Measurements from ENCODE around the gene TNIP2. TPM values are rescaled to one million over a fixed set of nuclear protein-coding genes. Genes with fewer than 3 reads are reported as not detected.

TNIP2 gene
- total RNA-seq, 1 donor from 2014 or later, result 76.8 TPM

GRCh38 chr4:2768921-2769336, 12.8 kb upstream of the TNIP2 start:
- Histone ChIP-seq H3K4me3 (ENCODE audit: low read depth, low read length) (no peak overlapping the region), H3K27me3 (ENCODE audit: control insufficient read depth, insufficient read depth, low read length) (peaks cover 2% of the 10 kb centered on the region), H3K36me3 (ENCODE audit: control insufficient read depth, insufficient read depth, low read length) (no peaks in the 10 kb centered on the region)
- DNase-seq (ENCODE audit: low read depth), result no peak
- TF ChIP-seq CTCF (IDR thresholded peaks at IDR 0.05; ENCODE audit: insufficient read depth, low read length, poor library complexity, severe bottlenecking), result no peak

- H3K36me3 ChIP-seq (ENCODE audit: control insufficient read depth, insufficient read depth, low read length), result no peaks in the 10 kb centered on the region
- no peak for DNase-seq (ENCODE audit: low read depth)
- peaks cover 2% of the 10 kb centered on the region for H3K27me3 ChIP-seq (ENCODE audit: control insufficient read depth, insufficient read depth, low read length)
- TF ChIP-seq CTCF (IDR thresholded peaks at IDR 0.05; ENCODE audit: insufficient read depth, low read length, poor library complexity, severe bottlenecking), result no peak
- no peak overlapping the region for H3K4me3 ChIP-seq (ENCODE audit: low read depth, low read length)
These were observed 12.0 kb upstream of the TNIP2 start for GRCh38 chr4:2768124-2768523.

GRCh38 chr4:2767705-2768074, 11.6 kb upstream of the TNIP2 start:
- H3K4me3 ChIP-seq (ENCODE audit: low read depth, low read length), result no peak overlapping the region

GRCh38 chr4:2767046-2767704, 11.0 kb upstream of the TNIP2 start:
- no peak for DNase-seq (ENCODE audit: low read depth)
- TF ChIP-seq CTCF (IDR thresholded peaks at IDR 0.05; ENCODE audit: insufficient read depth, low read length, poor library complexity, severe bottlenecking), result no peak
- H3K36me3 ChIP-seq (ENCODE audit: control insufficient read depth, insufficient read depth, low read length), result no peaks in the 10 kb centered on the region
- H3K27me3 ChIP-seq (ENCODE audit: control insufficient read depth, insufficient read depth, low read length), result peaks cover 2% of the 10 kb centered on the region
- H3K4me3 ChIP-seq (ENCODE audit: low read depth, low read length), result no peak overlapping the region

More at GRCh38 chr4:2767705-2768074, 11.6 kb upstream of the TNIP2 start:
- no peak for TF ChIP-seq CTCF (IDR thresholded peaks at IDR 0.05; ENCODE audit: insufficient read depth, low read length, poor library complexity, severe bottlenecking)
- Histone ChIP-seq H3K27me3 (ENCODE audit: control insufficient read depth, insufficient read depth, low read length) (peaks cover 2% of the 10 kb centered on the region), H3K36me3 (ENCODE audit: control insufficient read depth, insufficient read depth, low read length) (no peaks in the 10 kb centered on the region)
- DNase-seq (ENCODE audit: low read depth), result no peak

GRCh38 chr4:2765832-2766526, 9.8 kb upstream of the TNIP2 start:
- no peak overlapping the region for H3K4me3 ChIP-seq (ENCODE audit: low read depth, low read length)
- no peak for DNase-seq (ENCODE audit: low read depth)
- H3K36me3 ChIP-seq (ENCODE audit: control insufficient read depth, insufficient read depth, low read length), result no peaks in the 10 kb centered on the region

More at GRCh38 chr4:2765832-2766526, 9.8 kb upstream of the TNIP2 start:
- no peak for TF ChIP-seq CTCF (IDR thresholded peaks at IDR 0.05; ENCODE audit: insufficient read depth, low read length, poor library complexity, severe bottlenecking)
- H3K27me3 ChIP-seq (ENCODE audit: control insufficient read depth, insufficient read depth, low read length), result peaks cover 2% of the 10 kb centered on the region
